Jurkat, Clone E6-1 (cell line): ENCODE measurements around the gene RASGRP4.
"Not testable (repeated sequence)": the region's sequence is repeated elsewhere in the genome, so short reads cannot be mapped to it uniquely, and the experiment has no call there.

Experiments used
- DNase-seq: peaks from one replicate; pipeline ENCODE4 v3.0.0-alpha.2; 2011; ENCODE audit warnings: low read depth, low spot score
- H3K4me3 ChIP-seq: 2 replicates; pipeline ENCODE4 v1.5.1; 2011; ENCODE audit warnings: mild to moderate bottlenecking, low read length, control low read depth, moderate library complexity

The RASGRP4 gene

DNA sequence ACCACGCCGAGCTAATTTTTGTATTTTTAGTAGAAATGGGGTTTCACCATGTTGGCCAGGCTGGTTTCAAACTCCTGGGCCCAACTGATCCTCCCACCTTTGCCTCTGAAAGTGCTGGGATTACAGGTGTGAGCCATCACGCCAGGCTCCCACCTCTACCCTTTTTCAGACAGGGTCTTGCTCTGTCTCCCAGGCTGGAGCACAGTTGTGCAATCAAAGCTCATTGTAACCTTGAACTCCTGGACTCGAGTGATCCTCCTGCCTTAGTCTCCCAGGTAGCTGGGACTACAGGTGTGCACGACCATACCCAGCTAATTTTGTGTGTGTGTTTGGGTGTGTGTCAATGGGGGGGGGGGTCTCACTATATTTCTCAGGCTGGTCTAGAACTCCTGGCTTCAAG, 1.7 kb downstream of the RASGRP4 start:
- no peak overlapping the region for H3K4me3 ChIP-seq
- no peak for DNase-seq

DNA sequence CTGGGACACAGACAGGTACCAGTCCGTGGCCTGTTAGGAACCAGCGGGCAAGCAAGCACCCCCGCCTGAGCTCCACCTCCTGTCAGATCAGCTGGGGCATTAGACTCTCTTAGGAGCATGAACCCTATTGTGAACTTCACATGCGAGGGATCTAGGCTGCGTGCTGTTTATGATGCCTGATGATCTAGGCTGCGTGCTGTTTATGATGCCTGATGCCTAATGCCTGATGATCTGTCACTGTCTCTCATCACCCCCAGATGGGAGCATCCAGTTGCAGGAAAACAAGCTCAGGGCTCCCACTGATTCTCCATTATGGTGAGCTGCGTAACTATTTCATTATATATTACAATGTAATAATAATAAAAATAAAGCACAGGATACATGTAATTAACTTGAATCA, 3.6 kb downstream of the RASGRP4 start:
- H3K4me3 ChIP-seq, result no peak overlapping the region

DNA sequence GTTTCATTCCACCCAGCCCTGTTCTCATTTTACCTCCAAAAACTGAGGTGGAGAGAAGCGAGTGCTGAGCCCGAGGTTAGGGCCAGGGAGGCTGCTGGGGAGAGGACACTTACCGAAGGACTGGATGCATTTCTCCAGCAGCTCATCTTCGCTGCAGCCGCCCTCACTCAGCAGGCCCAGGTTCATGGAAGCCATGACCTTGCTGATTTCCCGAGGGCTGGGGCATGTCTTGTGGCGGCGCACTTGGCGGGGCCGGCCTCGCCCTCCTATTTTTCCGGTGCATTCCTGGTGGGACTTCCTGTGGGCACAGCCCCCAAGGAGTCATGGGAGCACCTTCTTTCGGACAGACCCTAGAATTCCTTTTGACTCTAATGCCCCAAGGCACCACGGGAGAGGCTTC, 4.2 kb downstream of the RASGRP4 start:
- no peak overlapping the region for H3K4me3 ChIP-seq
- DNase-seq, result no peak

More for the DNA sequence above, 3.6 kb downstream of the RASGRP4 start:
- DNase-seq, result no peak

DNA sequence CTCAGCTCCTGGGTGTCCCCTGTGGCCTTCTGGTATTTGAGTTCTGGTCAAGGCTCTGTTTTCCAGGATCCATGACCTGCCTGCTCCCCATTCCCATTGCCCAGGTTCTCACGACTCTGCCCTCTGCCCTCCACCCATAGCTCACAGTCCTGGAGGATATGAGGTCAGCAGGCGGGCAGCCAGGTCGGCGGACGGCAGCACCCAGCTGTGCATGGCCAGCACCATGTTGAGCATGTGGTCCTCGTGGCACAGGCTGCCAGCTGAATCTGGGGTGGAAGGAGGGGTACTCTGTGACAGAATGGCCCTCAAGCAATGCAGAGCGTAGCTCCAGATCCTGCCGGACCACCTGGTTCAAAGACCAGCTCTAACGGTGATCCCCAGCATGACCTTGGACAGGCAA, 5.1 kb downstream of the RASGRP4 start:
- no peak overlapping the region for H3K4me3 ChIP-seq
- DNase-seq, result no peak

DNA sequence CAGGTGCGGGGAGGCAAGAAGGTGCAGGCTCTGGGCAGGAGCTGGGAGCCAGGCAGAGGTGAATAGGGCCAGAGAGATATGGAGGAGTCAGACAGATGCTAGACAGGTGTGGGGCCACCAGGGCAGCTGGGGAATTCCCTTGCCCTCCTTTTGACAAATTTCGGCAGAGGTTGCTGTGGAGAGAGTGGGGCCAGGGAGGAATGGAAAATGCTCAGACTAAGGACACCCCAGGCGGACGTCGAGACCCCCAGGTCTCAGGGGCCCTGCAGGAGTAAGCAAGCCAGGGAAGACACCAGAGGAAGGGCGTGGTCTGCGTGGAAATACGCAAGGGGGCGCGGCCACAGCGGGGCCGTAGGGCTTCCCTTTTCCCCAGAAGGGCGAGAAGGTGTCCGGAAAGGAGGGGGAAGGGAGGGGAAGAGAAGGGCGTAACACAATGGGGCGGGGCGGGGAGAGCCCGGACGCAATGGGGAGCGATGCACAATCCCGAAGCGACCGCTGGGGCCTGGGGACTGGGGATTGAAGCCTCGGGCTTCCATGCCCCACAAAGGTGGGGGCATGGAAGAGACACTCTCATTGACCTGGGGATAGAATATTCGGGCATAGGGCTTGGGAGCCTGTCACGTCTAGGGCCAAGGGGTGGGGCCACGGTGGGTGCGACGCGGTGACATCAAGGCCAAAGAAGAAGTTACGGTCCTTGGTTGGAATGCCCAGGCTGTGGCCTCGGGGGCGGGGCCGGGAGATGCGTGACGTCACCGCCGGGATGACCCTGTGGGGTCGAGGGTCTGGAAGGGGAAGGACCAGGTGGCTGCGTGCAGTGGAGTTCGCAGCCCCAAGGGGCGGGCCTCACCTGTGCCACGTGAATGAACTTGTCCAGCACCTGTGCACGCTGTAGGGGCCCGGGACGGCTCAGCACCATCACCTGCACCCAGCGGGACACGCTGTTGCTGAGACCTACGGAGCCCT, 8.2 kb downstream of the RASGRP4 start:
- peak; percentile 44 for DNase-seq
- peak overlapping the region; percentile 33 for H3K4me3 ChIP-seq

DNA sequence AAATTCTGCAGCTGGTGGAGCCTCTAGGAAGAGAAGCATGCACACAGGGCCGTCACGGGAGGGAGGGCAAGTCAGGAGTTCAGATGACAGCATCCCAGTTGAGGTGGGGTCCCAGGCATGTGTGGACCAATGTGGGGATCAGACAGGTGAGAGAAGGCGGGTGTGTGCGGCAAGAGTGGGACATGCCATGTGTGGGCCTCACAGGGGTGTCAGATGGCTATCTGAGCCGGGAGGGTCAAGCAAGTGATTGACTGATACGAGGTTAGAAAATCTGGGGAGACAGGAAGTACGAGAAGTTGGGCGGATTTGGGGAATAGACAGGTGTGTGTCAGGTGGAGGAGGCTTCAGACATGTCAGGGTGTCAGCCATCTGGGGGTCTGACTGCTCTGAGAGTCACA, 8.9 kb downstream of the RASGRP4 start:
- H3K4me3 ChIP-seq, result no peak overlapping the region
- DNase-seq, result no peak

DNA sequence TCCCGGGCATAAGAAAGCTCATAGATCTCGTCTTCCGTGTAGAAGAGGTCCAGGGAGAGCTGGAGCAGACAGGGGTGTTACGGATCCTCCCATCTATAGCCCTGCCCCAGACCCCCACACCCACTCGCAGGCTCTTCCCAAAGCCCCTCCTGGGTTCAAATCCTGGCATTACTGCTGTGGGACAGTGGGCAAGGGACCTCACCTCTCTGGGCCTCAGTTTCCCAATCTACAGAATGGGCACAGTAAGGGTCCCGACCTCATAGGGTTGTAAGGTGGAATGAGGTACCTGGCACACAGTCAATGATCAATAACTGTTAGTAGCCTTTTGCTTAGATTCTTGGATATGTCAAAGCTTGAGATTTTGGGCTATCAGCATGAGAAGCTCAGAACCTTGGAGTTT, 12.6 kb downstream of the RASGRP4 start:
- DNase-seq, result no peak
- no peak overlapping the region for H3K4me3 ChIP-seq

DNA sequence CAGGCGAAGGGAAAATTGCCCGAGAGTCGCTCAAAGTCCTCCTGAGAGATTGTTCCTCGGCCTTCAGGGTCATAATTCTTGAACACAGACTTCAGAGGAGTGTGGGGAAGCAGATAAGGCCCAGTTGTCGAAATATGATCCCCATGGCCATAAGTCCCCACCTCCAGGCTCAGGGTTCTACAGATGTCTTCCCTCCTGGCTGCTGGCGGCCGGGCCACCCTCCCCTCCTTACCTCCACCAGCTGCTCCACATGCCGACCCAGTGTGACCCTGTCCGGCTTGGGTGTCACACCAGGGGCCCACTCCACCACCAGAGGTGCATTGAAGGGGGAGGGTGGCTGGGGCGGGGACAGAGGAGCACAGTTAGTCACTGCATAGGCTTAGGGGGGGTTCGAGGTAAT, 13.1 kb downstream of the RASGRP4 start:
- no peak for DNase-seq
- H3K4me3 ChIP-seq, result no peak overlapping the region

DNA sequence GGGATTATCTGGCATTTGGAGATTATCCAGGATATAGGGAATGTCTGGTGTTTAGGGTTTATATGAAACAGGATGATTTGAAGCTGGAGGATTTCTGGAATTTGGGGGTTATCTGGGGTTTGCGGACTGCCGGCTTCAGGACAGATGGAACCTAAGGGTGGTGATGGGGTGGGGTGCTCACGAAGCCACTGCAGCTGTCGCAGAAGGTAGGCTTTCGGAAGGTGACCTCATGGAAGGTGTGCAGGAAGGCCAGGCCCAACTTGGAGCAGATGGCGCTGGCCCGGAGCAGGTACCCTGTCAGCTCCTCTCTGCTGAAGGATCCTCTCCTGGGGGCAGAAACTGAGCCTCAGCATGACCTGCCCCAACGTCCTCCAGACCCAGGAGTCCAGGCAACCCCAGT, 13.5 kb downstream of the RASGRP4 start:
- no peak for DNase-seq
- H3K4me3 ChIP-seq, result no peak overlapping the region

DNA sequence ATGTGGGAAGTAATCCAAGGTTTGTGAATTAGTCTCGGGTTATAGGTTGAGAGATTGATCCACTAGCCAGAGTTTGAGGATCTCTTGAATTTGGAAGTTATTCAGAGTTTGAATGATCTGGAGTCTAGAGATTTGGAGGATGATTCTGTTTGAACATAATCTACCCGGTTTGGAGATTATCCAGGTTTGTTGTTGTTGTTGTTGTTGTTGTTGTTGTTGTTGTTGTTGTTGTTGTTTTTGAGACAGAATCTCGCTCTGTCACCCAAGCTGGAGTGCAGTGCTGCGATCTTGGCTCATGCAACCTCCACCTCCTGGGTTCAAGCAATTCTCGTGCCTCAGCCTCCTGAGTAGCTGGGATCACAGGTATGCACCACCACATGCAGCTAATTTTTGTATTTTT, 14.1 kb downstream of the RASGRP4 start:
- H3K4me3 ChIP-seq, DNase-seq: not testable (repeated sequence)

DNA sequence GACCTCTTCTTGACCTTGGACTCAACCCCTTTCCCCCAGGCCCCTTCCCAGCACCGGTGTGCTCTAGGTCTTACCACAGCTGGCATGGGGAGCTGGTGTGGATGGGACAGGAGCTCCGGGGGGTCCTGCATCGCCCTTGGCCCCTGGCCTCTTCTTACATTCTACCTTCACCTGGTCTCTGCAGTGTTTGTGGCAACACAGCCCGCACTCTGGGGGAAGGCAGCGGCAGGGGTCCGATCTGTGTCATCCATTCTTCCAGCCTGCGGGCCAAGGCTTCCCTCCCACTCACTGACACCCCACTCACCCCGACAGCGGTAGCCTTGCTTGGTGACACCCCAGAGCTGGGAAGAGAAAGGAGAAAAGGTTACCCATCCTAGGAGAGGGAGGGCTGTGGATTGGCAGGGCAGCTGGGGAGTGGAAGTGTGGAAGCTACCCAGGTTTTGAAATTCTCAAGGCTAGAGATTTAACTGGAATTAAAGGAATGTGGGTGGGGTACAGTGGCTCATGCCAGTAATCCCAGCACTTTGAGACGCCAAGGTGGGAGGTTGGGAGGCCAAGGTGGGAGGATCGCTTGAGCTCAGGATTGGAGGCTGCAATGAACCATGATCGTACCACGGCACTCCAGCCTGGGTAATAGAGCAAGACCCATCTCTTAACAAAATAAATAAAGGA, 14.8 kb downstream of the RASGRP4 start:
- DNase-seq, result no peak
- no peak overlapping the region for H3K4me3 ChIP-seq

DNA sequence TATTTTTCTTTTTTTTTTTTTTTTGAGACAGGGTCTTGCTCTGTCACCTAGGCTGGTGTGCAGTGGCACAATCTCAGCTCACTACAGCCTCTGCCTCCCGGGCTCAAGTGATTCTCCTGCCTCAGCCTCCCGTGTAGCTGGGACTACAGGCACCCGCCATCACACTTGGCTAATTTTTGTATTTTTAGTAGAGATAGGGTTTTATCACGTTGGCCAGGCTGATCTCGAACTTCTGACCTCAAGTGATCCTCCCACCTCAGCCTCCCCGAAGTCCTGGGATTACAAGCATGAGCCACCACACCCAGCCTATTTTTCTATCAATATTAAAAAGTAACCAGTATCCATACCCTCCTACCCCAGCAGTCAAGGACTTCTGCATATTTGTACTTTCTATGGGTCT, 15.6 kb downstream of the RASGRP4 start:
- DNase-seq, H3K4me3 ChIP-seq: not testable (repeated sequence)

DNA sequence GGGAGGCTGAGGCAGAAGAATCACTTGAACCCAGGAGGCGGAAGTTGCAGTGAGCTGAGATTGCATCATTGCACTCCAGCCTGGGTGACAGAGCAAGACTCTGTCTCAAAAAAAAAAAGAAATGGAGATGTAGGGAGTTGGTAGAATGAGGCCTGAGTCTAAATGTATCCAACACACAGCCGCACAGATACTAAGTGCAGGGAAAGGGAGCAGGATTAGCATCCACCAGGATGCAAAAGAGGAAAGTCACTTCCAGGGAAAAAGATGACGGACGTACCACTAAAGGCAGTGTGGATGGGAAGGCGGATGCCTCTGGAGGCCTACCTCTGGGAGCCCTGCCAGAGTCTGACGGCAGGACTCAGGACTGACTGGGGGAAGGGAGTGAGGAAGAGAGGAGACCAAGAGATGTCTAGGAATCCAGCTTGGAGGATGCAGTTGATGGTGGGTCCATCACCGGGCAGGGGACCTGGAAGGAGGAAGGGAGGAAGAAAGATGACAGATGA, 16.3 kb downstream of the RASGRP4 start:
- no peak overlapping the region for H3K4me3 ChIP-seq
- no peak for DNase-seq

DNA sequence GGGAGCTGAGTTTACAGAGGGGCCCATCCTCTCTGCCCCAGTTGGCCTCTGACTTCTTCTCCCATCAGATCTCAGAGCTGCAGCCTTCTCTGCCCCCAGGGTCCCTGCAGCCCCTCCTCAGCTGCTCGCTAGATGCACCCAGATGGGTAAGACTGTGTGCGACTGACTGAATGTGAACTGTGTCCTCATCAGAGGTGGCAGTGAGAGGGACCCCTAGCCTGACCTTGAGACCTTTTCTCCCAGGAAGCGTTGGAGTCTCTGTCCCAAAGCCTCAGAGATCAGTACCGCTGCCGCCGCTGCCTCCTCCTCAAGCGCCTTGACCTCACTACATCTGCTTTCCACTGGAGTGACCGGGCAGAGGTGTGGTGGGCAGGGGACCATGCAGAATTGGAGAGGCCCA, 20.7 kb downstream of the RASGRP4 start:
- H3K4me3 ChIP-seq, result no peak overlapping the region
- DNase-seq, result no peak

DNA sequence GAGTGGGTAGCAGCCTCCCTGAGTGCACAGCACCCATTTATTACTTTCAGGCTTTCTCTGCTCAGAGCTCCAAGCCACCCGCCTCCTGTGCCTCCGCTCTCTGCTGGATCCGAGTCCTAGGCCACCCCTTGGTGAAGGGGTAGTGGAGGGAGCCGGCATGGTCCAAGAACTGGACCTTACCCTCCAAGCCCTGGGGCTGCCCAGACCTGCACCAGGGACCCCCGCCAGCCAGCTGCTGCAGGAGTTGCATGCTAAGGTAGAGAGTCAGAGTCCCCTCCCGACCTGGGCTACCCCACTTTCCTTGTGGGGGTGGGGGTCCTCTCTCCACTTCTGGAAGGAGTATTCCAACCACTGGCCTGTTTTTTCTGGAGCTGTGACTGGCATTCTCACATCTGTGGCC, 21.2 kb downstream of the RASGRP4 start:
- DNase-seq, result no peak
- H3K4me3 ChIP-seq, result no peak overlapping the region

DNA sequence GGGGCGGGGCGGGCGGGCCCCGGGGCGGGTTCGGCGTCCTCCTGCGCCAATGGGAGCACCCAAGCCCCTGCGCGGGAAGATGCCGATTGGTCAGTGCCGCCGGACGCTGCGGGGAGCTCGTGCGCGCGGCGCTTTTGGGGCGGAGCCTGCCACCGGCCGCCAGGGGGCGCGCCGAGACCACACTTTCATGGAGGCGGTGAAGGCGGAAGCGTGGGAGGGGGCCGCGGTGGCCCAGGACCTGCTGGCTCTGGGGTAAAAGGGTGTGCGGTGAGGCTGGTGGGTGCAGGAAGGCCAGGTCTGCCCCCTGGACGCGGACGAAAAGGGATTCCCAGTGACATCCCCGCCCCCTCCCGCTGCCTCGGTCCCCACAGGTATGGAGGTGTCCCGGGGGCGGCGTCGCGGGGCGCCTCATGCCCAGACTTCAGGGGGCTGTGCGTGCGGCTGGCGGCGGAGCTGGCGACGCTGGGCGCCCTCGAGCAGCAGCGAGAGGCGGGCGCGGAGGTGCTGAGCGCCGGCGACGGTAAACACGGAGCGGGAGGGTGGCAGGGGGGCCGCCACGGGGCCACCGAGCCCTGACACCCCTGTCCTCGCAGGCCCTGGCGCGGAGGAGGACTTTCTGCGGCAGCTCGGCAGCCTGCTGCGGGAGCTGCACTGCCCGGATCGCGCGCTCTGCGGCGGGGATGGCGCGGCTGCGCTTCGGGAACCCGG, 22.9 kb downstream of the RASGRP4 start, which contains the start of gene FAM98C:
Gene FAM98C, plus strand, starts transcription at position 127 of the 708 bp plus-strand sequence. Its CDS starts 61 bp downstream, at position 188.
- H3K4me3 ChIP-seq, result peak within 1 kb of the TSS; percentile 70
- peak; percentile 94 for DNase-seq

DNA sequence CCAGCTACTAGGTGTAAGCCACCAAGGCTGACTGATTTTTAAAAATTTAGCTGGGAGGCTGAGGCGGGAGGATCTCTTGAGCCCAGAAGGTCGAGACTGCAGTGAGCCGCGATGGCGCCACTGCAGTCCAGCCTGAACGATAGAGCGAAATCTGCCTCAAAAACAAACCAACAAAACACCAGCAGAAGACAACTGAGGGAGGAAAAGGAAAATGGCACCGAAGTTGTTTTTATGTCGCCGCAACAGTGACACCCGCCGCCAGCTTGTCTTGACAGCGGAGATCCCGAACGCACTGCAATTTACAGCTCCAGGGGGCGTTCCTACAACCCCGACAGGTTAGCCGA, 23.4 kb downstream of the RASGRP4 start:
- H3K4me3 ChIP-seq, result peak overlapping the region; percentile 54
- no peak for DNase-seq

DNA sequence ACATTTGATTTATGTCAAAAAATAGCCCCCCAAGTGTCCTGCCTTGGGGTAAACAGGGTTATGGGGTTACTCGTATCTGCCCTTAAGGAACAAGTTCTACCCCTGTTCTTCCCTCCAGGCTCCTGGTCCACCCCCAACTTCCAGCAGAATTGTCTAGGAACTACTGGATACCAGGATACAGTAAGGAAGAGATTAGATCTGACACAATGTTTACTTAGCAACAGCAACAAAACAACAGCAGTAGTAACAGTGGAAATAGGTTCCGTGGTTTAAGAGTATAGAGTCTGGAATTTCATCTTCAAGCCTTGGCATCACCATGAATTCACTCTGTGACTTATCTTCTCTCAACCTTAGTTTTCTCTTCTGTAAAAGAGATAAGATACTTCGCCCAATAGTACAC, 24.9 kb downstream of the RASGRP4 start:
- no peak for DNase-seq
- H3K4me3 ChIP-seq, result no peak overlapping the region

DNA sequence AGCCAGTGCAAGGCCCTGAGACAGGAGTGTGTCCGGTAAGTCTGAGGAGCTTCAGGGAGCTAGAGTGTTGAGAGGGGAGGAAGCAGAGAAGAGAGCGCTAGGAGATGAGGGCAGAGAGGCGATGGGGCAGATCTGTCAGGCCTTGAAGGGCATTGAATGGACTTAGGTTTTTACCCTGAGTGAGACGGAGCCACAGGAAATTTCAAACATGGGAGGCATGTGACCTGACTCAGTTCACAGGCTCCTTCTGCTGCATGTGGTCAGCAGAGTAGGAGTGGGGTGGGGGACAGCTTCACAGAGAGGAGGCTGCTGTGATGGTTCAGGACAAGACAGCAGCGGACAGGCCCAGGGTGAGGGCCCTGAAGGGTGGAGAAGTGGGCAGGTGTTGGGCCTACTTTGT, 25.7 kb downstream of the RASGRP4 start:
- DNase-seq, result no peak
- H3K4me3 ChIP-seq, result no peak overlapping the region

DNA sequence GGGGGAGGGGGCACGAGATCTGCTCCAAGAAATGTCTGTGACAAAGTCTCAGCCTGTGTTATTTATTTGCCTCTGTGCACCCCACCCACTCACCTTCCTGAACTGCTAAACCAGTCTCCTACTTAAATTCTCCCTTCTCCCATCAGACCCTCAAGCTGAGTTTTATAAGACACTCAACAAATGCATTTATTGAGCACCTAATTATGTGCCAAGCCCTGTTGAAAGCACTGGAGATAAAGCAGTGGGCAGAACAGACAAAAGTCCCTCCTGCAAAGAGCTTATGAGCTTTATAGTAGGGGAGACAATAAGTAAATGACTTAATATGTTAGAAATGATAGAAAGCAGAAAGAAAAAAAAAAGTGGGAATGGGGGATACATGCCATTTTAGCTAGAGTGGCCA, 26.5 kb downstream of the RASGRP4 start:
- H3K4me3 ChIP-seq, result no peak overlapping the region
- DNase-seq, result no peak
